Measurements from ENCODE around the gene TOMM34.

DNA sequence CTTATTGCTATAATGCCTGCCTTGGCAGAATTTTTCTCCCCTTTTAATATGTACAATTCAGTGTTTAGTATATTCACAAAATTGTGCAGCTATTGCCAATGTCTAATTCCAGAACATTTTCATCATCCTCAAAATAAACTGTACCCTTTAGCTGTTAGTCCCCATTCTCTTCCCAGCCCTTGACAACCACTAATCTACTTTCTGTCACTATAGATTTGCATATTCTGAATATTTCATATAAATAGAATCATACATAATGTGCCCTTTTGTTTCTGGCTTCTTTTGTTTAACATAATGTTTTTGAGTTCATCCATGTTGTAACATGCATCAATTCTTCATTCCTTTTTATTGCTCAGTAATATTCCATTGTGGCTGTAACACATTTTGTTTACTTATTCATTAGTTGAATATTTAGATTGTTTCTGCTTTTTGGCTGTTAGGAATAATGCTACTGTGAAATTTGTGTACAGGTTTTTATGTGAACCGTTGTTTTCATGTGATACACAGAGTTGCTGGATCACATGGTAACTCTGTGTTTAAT lies 28.5 kb upstream of the TOMM34 start:
- TF ChIP-seq CTCF (IDR thresholded peaks at IDR 0.05; ENCODE audit: low read depth, low read length) (no peak), POLR2A (IDR thresholded peaks at IDR 0.05; ENCODE audit: extremely low read depth, insufficient read length) (no peak), MYC (IDR thresholded peaks at IDR 0.05; ENCODE audit: low read depth, low read length) (no peak)
- TF ChIP-seq, protein P1, sequence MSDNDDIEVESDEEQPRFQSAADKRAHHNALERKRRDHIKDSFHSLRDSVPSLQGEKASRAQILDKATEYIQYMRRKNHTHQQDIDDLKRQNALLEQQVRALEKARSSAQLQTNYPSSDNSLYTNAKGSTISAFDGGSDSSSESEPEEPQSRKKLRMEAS (IDR thresholded peaks at IDR 0.05; ENCODE audit: low read depth, low read length), result no peak
